HG02571 (cell line): Measurements from ENCODE around the gene THAP3.
"Not testable (repeated sequence)": the region's sequence is repeated elsewhere in the genome, so short reads cannot be mapped to it uniquely, and the experiment has no call there.

ENCODE experiments used
- ATAC-seq: cut with Tn5 transposase; IDR thresholded peaks from one replicate; pipeline ENCODE4 v1.9.1; 2021; ENCODE audit warnings: mild to moderate bottlenecking, moderate library complexity; ENCODE audit not compliant: unreplicated experiment

The THAP3 gene

DNA sequence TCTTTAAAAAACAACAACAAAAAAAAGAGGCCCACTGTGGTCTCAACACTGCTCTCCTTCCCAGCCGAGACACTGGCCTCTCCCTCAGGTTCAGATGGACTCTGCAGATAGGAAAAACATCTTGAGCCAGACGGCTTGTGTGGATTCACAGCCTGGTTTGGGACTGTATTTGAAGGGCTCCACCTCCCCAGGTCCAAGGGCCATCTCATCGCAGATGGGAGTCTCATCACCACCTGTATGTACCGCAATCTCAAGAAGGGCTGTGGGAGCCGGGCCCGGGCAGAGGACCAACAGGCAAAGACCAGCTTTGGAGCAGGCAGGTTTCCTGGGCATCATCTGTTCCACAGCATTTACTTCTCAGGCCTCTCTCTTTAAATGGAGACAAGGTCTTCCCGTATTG is 34.6 kb upstream of the THAP3 start:
- ATAC-seq: no peak

GRCh38 chr1:6591222-6591621 is 33.4 kb upstream of the THAP3 start:
- no peak for ATAC-seq

GRCh38 chr1:6591644-6592043 is 33.0 kb upstream of the THAP3 start:
- ATAC-seq: no peak

DNA sequence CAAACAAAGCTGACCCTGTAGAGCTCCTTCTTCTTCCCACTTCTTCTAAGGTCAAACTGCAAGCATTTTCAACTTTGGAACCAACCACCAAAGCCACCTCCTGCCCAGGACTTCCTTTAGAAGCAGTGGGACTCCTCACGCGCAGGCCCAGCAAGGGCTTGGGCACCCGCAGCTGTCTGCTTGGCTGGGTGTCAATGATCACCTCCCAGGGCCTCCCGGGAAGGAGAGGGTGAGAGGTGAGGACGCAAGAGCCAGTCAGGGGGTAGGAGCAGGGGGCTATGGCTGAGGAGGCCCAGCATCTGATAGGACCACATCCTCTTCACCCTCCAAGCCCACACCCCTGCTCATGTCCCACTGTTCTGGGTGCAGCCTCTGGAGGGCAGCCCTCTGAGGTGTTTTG is 32.2 kb upstream of the THAP3 start:
- ATAC-seq: no peak

GRCh38 chr1:6592865-6593593 is 31.6 kb upstream of the THAP3 start:
- ATAC-seq: no peak

DNA sequence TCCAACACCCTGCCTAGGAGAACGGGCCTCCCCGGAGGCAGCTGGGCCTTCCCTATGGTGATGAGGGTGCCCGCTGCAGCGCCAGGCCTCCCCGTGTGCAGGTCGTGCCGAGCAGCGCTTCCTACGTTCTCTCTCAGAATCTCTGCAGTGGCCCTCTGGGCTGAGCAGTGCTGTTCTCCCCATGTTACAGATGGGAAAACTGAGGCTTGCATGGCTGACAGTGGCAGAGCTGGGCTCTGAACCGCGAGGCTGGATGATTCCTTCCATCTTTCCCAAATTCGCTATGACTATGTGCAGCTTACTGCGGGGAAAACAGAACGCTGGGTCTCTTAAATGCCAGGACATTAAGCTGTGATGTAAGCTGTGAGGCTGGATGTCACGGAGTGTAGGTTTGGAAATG is 30.9 kb upstream of the THAP3 start:
- ATAC-seq: no peak

GRCh38 chr1:6594977-6595740 is 29.5 kb upstream of the THAP3 start:
- ATAC-seq: no peak

GRCh38 chr1:6596351-6596750 is 28.3 kb upstream of the THAP3 start:
- no peak for ATAC-seq

- ATAC-seq: no peak
Measured at GRCh38 chr1:6596886-6597776, 27.5 kb upstream of the THAP3 start.

GRCh38 chr1:6597777-6598131 is 26.9 kb upstream of the THAP3 start:
- no peak for ATAC-seq

DNA sequence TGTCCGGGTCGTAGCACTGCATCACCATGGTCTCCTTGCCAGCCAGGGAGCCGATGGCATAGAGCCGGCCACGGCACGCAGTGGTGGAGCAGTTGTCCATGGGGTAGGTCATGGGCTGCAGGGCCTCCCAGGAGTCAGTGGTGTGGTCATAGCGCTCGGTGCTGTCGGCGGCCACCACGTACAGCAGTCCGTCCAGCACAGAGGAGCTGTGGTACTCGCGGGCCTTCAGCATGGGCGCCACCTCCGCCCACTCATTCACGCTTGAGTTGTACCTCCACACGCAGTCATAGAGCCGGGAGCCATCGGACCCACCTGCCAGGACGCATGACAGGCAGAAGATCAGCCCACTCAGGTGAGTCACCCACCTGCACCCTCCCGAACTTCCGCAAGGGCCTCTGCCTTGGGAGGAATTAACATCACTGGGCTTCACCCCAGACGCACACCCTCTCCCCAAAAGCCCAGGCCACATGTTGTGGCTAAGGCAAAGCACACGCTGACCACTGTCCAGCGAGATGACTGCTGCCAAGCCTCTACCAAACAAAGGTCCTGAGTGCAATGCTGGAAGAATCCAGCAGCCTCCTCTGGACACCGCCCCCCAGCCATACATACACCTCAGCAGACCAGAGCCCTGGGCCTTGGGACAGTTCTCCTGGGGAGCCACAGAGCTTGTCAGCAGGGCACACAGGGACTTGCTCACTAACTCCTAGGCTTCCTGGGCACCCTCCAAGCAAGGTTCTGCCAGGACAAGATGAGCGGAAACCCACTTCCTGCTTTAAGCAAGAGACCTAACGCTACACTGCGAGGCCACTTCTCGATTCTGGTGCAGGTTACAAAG is 25.3 kb upstream of the THAP3 start:
- no peak for ATAC-seq

DNA sequence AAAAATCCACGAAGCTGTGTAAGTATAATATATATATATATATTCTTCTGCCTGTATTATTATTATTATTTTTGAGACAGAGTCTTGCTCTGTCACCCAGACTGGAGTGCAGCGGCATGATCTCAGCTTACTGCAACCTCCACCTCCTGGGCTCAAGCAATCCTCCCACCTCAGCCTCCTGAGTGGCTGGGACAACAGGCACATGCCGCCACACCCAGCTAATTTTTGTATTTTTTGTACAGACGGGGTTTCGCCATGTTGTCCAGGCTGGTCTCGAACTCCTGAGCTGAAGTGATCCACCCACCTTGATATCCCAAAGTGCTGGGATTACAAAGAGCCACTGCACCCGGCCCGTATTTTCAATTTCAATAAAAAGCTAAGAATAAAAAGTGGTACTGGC is 24.7 kb upstream of the THAP3 start:
- ATAC-seq: not testable (repeated sequence)

DNA sequence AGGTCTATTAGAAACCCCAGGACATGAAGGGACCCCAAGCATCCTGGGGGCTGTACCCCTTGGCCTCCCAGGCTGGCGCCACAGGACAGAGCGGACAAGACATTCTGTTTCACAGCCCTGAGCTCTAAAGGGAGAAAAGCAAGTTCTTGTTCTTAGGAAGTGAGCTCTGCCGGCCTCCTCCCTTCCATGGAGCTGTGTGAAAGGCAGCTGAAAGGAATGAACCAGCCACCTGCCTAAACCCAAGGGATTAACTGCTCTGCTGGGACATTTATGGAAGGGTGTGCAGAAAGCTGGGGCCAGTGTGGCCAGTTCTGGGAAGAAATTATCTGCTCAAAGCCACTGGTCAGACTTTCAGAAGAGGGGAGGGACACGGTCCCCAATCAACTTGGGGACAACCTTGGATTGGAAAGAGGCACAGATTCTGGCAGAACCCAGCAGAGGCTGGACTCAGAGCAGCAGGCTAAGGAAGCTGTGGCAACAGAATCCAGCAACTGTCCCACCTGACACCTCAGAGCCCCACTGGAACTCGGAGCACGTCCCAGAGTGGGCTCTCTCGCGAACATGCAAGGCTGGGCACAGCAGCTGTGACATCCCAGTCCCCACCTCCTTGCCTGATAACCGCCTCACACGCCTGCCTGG is 24.1 kb upstream of the THAP3 start:
- ATAC-seq: no peak

GRCh38 chr1:6601049-6601922 is 23.4 kb upstream of the THAP3 start:
- ATAC-seq: no peak

- peak; percentile 8 for ATAC-seq
Measured at GRCh38 chr1:6601923-6602668, 22.6 kb upstream of the THAP3 start.

DNA sequence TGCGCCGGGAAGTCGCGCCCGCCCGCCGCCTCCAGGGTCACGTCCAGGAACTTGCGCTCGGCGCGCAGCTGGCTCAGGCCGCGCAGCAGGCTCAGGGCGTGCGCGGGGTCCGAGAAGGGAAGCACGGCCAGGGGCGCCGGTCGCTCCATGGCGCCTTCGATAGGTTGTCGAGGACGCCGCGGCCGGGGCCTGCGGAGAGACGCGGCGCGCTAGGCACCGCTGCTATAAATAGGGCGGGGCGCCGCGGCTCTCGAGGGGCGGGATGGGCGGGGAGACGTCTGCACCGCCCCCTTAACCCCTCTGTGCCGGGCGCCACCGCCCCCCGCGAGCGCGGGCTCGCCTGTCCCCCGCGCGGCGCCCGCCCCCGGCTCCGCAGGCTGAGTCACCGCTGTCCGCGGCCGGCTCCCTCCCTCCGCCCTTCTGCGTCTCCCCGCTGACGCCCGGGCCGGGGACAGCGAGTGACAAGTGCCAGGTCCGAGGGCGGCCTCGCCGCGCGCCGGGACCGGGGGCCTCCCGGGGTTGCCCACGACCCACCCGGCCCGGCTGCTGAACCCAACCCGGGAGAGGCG is 21.9 kb upstream of the THAP3 start, which contains the start of gene KLHL21:
Gene KLHL21 (minus strand): TSS at position 201 of the 569 bp plus-strand sequence. CDS start 52 bp downstream, at position 149.
- peak; percentile 47 for ATAC-seq

GRCh38 chr1:6603238-6603914 is 21.3 kb upstream of the THAP3 start:
- ATAC-seq: peak; percentile 18
